GM19328 (cell line): ENCODE results near the gene CPA1.

Source experiments
- ATAC-seq: cut with Tn5 transposase; IDR thresholded peaks from one replicate; pipeline ENCODE4 v1.9.1; 2021; ENCODE audit warnings: mild to moderate bottlenecking, moderate library complexity; ENCODE audit not compliant: unreplicated experiment

CPA1 gene

GRCh38 chr7:130379921-130380860 is at the start of gene CPA1:
CPA1 (plus strand) TSS chr7:130380494; CDS start chr7:130380521, 27 bp downstream.
- ATAC-seq, result no peak

- ATAC-seq, result no peak
These were observed 47.8 kb upstream of the CPA1 start for GRCh38 chr7:130332259-130333053.

- no peak for ATAC-seq
These were observed 46.5 kb upstream of the CPA1 start for GRCh38 chr7:130333832-130334231.

- ATAC-seq, result no peak
These were observed 46.0 kb upstream of the CPA1 start for GRCh38 chr7:130334274-130334673.

GRCh38 chr7:130337410-130337971 is 42.8 kb upstream of the CPA1 start:
- no peak for ATAC-seq

DNA sequence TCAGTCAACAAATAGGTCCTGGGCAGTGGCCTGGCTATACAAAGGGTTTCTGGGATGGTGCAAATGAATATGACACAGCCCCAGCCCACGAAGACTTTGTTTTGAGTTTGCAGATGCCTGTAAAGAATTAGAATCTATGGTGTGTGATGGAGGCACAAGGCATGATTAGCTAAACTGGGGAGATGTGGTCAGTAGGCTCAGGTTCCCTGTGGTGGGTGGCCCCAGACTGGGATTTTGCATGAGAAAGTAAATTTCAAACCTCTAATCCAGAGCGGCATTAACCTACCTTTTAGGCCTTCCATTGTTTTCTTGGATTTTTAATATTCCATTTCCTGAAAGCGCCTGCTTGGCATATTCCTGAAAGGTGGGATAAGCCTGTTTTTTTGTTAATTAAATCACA is 42.1 kb upstream of the CPA1 start:
- ATAC-seq, result no peak

GRCh38 chr7:130341882-130342281 is 38.4 kb upstream of the CPA1 start:
- no peak for ATAC-seq

DNA sequence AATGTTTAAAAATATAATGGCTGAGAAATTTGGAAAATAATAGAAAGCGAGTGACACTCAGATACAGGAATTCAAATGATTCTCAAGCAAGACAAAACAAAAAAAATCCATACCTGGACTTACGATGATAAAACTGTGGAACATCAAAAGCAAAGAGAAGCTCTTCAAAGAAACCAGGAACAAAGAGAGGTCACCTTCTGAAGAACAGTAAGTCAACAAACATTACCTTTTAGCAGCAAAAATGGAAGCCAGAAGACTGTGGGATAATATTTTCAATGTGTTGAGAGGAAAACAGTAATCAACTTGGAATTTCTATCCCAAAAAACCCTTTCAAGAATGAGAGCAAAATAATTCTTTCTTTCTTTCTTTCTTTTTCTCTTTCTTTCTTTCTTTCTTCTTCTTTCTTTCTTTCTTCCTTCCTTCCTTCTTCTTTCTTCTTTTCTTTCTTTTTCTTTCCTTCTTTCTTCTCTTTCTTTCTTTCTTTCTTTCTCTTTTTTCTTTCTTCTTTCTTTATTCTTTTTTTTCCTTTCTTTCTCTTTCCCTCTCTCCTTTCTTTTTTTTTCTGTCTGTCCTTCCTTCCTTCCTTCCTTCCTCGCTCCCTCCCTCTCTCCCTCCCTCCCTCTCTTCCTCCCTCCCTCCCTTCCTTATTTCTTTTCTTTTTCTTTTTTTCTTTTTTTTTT is 37.5 kb upstream of the CPA1 start:
- no peak for ATAC-seq

- ATAC-seq, result no peak
These were observed 35.9 kb upstream of the CPA1 start, which contains the start of gene CPA5 for GRCh38 chr7:130344271-130344866. CPA5 (plus strand) TSS chr7:130344816; CDS start chr7:130346486, 1,670 bp downstream.

GRCh38 chr7:130345136-130345535 is 35.2 kb upstream of the CPA1 start:
- no peak for ATAC-seq

DNA sequence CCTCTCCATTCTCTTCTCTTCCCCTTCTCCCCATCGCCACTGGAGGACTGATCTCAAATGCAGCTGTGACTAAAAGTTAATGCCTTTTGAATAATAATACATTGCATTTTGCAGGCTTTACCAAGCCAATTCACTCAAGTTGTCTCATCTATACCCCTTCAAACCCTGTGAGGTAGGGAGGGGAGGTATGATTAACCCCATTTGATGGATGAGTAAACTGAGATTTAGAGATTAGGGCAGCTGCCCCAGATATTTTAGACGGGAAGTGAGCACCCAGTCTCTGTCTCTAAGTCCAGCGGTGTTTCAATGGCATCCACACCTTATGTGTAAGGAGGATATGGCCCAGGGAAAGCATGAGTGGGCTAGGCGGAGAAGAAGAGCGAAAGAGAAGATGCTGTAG is 34.6 kb upstream of the CPA1 start:
- no peak for ATAC-seq

- ATAC-seq, result no peak
These were observed 34.0 kb upstream of the CPA1 start for GRCh38 chr7:130346177-130346905.

DNA sequence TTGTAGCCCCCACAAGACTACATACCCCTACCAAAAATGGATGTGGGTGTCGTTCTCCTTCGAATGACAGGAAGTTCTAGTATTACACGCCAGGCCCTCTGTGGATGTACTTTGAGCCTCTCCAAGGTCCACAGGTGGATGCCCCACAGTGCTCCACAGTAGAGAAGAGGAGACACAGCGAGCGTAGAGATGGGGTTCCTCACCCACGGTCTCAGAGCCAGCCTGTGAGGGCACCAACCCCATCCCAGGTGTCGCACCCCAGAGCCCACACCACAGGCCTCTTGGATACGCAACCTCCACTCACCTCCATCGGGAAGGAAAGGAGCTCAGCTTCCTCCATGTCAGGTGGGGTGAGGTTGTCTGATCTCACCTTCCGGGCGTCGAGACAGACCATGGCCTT is 33.4 kb upstream of the CPA1 start:
- ATAC-seq, result no peak

DNA sequence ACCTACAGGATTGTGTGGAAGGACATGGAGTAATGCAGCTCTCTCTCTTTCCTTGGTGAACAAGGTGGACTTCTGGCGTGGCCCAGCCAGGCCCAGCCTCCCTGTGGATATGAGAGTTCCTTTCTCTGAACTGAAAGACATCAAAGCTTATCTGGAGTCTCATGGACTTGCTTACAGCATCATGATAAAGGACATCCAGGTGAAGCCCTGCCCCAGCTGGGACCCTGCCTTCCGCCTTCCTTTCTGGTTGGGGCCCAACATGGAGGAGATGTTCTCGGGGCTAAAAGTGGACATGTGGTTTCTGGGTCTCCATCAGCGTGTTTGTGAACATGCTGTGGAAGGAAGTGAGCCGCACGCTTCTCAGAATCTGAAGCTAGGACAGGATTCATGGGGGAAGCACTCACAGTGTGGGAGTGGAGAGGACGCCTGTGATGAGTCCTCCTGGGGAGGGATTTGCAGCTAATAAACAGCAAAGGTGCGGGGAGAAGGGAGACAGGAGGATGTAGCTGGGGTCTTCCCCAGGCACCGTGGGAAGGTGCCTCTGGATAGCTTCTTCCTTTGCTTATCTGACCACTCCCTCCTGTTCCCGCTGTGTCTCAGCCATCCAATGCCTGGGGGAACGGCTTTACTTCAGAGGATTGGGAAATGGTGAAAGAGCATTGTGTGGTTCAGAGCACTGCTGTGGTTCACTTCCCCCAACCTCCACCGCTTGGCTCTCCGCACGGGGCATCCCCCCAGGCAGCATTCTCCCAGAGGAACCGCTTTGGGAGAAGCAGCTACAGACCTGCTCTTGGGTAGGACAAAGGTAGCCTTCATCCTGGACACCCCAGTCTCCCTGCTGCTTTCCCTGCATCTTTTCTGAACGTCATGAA is 30.1 kb upstream of the CPA1 start:
- no peak for ATAC-seq

GRCh38 chr7:130350945-130351790 is 29.1 kb upstream of the CPA1 start:
- ATAC-seq, result no peak

DNA sequence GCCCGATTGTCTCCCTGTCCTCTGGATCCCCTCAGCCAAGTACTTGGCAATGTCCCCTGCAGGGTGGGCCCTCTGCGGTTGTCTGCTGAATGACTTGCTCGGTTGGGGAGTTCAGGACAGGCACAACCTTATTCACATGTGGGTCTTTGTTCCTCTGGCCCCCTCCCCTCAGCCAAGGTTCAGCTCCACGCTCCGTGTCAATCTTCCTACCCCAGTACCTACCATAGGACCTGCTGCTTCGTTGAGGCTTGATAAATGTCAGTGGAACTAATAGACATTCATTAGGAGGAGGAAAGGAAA is 28.6 kb upstream of the CPA1 start:
- ATAC-seq, result no peak

DNA sequence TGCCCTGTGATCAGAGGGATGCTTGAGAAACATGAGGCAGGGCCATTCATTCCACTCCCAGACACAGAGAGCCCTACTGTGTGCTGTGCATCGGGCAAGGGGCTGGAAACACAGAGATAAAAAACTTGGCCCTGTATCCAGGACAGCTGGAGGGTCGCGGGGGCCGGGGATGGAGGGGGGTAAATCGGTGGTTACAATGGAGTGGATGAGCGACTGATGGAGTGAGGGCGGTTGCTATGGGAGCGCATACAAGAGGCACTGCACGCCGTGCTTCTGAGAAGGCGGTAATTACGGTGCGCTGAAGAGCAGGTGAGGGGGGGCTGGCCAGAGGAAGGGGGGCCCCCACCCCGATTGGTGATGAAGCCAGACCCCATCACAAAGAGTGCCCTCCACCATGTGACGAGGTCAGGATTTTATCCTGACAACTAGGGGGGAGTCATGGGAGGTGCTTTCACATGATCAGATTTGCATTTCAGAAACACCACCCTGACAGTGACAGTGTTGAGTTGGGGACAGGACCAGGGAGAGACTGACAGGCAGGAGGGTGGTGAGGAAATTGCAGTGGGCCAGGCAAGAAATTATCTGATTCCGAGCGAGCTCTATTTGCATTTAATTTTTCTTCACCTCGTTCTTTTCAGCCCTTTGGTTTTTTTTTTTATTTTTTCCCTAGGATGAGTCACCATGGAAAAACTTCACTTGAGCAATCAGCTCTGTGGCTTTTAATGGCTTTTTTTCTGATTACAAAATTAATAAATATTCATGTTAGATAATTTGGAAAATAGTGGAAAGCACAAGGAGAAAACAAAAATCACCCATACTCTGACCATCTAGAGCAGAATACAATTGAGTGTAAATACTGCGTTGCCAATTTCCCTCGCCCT is 27.9 kb upstream of the CPA1 start:
- ATAC-seq, result no peak
